HG03135 (cell line): Measurements from ENCODE around the gene GABRG3.

Experiments
- ATAC-seq: cut with Tn5 transposase; IDR thresholded peaks from one replicate; pipeline ENCODE4 v1.9.1; 2021; ENCODE audit warnings: mild to moderate bottlenecking, moderate library complexity; ENCODE audit not compliant: unreplicated experiment

Gene GABRG3

DNA sequence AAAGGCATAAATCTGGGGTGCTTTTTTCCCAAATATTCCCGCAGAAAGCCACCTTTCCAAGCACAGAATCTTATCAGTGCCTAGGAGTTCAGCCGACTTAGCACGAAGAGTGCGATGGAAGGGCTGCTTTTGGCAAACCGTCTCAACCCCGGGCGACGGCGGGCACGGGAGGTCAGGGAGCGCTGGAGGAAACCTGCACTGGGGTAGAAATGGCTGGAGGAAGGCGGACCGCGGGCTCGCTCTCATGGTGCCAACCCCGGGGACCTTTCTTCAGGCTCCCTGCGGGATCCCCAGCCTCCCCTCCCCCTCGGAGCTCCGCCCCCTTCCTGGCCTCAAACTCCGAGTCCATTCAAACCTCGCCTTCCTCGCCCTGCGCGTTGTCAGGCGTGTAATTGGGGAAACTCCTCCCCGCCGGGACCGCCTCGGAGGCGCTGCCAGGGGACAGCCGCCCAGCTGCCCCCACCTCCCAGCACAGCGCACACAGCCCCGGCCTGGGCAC lies at the start of gene GABRG3:
TSS of gene GABRG3 (plus strand) at position 470 of the 499 bp plus-strand sequence.
- ATAC-seq = no peak

DNA sequence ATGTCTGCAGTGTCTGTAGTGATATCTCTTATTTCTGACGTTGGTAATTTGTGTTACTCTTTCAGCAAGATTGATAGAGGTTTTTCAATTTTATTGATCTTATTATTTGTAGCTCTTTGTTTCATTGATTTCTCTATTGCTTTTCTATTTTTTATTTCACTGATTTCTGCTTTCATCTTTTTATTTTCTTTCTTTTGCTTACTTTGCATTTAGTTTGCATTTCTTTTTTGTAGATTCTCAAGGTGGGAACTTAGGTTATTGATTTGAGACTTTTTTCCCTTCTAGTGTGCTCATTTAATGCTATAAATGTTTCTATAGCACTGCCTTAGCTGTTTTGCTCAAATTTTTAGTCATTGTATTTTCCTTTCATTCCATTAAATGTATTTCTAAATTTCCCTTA lies 49.5 kb upstream of the GABRG3 start:
- ATAC-seq = no peak

DNA sequence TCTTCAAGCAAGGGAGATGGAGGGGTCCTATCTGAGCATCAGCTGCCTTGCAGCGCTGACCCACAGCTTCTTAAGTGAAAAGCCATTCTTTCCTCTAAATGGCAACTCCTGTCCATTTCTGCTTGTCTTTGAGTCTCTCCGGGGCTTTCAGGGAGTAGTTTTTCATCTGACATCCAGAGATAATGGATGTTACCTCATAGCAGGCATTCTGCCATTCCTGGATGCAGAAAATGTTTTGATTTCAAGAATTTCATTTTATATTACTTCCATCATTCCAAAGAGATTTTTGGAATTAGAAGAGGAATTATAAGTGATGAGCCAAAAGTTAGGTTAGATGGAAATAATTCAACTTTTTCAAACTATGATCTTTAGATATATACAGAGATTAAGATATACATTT lies 44.9 kb upstream of the GABRG3 start:
- ATAC-seq = no peak

DNA sequence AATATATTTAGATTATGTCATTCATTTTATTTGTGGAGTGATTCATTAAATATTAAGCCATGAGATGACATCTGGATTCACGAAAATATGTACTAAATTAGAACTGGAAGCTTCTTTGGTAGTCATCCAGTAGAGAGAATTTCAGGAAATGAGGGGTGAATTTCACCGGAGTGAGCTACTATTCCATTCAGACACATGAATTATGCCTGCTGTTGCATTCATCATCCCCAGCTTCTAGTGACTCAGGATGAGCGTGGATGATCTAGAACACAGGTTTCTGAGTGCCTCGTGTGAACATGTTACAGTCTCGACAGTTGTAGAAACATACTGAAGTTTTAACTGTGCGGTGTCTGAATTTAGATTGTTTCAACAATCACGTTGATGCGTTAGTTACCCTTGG lies 42.9 kb upstream of the GABRG3 start:
- ATAC-seq = no peak

DNA sequence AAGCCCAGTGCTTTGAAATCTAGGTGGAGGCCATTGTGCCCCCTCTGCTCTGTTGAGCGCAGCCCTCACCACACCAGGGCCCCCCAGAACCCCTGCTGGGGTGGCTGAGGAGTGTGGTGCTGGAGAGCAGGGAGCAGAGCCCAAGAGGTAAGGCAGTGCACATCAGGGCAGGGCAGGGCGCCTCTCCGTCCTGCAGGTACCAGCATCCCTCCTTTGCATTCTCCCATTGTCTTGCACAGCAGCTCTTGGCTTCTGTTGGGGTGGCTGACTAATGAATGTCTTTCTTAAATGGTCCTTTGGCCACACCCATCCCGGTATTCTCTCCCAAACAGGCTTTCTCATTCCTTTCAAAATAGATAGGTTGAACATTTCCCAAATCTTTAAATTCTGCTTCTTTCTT lies 41.4 kb upstream of the GABRG3 start:
- no peak for ATAC-seq

DNA sequence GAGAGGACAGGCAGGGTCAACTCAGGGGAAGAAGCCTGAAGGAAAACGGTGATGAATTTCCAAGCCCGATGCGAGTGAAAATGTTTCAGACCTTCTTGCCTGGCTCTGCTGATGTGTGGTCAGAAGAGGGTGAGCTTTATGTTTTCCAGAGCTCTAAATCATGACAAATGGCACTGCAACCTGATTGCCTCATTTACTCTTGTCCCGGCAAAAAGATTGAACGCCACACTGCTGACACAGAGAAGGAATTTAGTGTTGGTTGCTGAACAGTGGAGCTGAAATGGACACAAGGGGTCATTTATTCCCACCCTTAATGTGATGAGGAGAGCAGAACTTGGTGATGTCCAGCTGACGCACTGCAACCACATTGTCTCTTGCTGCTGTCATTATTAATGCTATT lies 36.1 kb upstream of the GABRG3 start:
- ATAC-seq = no peak

DNA sequence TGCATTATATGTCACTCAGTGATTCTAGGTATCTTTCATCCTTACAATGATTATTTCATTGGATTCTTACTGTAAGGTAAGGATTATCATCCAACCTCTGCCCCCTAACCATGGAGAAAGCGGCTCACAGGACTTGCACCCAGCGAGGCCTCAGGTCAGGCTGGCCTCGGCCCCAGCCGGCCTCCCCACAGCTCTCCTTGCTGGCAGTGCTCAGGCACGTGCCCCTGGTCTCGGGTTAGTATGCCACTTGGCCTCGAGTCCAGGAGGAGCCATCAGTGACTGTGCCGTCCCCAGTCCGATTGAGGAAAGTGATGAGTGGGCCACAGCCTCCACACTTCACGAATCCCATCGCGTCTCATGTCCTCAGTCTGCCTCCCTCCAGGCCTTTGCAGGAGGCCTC lies 35.7 kb upstream of the GABRG3 start:
- no peak for ATAC-seq

DNA sequence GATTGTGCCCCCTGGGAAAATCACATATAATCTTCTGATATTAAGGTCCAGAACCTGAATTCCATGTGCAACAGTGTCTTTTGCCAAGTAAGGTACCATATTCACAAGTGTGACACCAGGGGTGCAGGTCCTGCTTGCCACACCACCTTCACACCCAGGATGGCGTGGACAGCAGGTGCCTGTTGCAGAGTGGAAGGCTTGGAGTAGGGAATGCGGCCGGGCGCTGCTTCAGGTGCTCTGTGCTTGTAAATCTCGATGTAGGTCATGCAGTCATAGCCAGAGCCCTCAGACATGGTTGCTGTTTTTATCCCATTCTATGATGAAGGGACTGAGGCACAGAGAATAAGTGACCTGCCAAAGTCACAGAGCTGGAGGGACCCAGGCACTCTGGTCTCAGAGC lies 34.5 kb upstream of the GABRG3 start:
- no peak for ATAC-seq

DNA sequence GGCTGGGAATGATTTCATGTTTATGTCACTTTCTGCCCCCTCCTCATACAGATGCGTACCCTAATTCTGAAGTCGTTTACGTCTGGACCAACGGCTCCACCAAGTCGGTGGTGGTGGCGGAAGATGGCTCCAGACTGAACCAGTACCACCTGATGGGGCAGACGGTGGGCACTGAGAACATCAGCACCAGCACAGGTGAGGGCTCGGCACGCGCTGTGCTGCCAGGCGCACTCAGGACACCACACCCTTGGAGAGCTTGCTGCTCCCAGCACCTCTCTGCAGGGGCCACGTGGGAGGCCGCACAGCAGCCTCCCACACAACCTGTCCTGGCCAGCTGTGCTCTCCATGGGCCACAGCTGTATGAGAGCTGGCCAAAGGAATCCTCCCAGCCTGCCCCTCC lies 33.8 kb upstream of the GABRG3 start:
- no peak for ATAC-seq

DNA sequence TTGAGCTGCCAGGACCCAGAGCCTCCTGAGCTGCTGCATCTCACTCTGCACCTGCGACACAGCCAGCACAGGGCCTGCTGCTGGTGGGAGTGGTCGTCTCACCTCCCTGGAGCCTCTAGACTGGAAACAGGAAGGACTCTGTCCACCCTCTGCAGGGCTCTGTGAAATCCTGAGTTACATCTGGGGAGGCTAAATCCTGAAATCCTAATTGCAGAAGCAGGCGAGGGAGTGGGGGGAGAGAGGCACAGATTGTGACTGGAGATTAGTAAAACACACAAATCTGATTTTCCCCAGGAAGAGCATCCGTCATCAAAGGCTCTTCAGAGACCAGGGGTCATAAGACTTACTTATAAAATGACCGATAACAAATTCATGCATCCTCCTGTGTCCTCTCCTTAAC lies 31.6 kb upstream of the GABRG3 start:
- ATAC-seq = no peak

DNA sequence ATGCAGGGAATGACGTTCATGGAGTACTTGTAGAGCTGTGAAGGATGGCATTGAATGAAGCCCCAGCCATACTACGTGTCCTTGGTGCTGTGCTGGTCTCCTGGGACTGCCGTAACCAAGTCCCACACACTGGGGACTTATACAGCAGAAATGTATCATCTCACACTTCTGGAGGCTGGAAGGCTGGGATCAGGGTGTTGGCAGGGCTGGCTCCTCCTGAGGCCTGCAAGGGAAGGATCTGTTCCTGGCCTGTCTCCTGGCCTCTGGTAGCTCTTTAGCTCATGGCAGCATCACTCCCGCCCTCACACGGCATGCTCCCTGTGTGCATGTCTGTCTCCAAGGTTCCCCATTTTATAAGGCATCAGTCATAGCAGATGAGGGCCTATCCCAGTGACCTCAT lies 29.5 kb upstream of the GABRG3 start:
- ATAC-seq = no peak

DNA sequence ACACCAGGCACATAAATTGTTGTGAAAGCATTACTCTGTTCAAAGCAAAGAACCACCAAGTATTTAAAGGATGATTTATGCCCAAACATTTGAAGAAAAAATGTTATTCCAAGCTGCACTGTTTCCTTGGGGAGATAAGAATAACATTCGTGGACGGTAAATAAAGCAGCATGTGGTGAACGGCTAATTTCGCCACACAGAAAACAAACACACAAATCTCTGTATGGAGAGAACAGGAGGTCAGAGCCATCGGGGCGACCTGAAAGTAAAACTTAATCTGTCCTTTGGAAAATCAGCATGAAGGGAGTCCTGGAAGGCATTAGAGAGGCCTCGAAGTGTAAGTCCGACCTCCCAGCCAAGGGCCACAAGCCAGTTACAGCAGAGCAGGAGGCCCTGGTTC lies 27.1 kb upstream of the GABRG3 start:
- ATAC-seq = no peak

DNA sequence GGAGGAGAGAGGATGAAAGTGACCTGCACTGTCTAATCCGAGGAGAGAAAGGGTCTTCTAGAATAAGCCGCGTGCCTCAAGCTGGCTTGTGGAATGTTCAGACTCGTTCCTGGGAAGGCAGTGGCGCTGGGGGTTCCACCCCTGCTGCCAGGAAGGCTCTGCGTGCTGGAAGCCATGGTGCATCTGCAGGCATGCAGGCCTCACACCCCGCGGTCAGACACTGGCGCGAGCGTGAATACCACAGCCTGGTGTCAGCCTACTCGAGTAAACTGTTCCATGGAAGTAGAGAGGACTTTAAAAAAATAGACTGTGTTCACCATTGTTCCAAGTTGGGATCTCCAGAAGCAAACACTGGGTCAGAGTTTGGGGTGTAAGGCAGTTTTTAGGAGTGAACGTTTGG lies 25.9 kb upstream of the GABRG3 start:
- no peak for ATAC-seq

DNA sequence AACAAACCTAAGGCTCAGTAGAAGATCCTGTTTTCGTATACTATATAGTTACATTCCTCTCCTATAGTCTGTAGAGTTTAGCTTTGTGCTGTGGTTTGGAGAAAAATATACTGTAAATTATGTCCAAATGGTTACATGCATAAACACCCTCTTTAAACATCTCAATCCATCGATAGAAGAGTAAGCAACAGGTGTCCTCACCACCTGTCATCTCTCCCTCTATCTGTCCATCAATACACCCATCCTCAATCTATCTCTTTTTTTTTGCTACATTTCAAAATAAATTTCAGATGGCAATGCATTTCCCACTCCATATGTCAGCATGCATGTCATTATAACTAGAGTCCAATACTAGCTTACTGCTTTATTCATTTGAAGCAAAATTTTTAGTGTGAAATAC lies 21.0 kb upstream of the GABRG3 start:
- ATAC-seq = no peak

DNA sequence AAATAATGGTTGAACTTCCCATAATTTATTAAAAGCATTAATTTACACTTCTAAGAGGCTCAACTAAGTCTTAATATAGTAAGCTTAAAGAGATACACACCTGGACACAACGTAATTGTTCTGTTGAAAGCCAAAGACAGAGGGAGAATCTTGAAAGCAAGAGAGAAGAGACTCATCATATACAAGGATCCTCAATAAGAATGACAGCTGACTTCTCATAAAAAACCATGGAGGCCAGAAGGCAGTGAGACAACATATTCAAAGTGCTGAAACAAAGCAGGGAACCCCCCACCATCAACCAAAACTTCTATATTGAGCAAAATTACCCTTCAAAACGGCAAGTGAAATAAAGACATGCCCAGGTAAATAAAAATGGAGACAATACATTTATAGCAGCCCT lies 16.6 kb upstream of the GABRG3 start:
- no peak for ATAC-seq

DNA sequence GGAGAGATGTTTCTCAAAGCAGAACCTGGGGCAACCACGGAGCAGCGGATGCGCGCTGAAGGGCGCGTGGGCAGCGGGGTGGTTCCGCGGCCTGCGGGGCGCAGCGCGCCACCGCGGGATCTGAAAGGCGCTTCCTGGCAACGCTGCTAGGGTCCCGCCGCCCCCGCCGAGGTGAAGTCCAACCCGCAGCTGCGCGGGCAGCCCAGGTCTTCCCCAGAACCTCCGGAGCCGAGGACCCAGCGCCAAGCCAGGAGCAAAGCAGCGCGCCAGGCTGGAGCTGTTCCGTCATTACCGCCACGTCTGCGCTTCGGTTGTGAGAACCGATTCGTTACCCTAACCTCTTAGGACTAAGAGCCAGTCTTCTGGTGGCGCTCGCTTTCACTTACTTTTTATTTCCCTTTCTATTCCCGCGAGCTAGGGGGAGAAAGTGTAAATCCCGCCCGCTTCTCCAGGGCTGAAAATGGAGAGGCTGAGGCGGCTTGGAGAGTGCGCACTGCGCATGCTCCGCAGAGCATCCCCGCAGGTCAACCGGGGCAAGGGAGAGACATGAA lies 3.2 kb upstream of the GABRG3 start:
- ATAC-seq = no peak

DNA sequence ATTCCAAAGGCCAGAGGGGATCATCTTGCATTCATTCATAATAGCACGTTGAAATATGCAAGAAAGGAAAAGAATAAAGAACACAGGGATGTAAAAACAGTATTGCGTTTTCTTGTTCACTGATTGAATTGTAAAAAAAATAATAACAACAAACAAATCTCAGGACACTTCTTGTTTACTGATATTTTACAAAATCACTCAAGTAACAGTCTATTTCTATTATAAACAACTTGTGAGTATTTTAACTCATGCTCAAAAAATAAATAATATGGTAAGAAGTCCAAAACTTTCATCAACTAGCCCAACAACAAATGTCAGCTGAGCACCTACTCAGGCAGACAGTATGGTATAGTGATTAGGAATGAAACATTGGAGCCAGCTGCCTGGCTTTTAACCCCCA lies 2.2 kb upstream of the GABRG3 start:
- no peak for ATAC-seq

DNA sequence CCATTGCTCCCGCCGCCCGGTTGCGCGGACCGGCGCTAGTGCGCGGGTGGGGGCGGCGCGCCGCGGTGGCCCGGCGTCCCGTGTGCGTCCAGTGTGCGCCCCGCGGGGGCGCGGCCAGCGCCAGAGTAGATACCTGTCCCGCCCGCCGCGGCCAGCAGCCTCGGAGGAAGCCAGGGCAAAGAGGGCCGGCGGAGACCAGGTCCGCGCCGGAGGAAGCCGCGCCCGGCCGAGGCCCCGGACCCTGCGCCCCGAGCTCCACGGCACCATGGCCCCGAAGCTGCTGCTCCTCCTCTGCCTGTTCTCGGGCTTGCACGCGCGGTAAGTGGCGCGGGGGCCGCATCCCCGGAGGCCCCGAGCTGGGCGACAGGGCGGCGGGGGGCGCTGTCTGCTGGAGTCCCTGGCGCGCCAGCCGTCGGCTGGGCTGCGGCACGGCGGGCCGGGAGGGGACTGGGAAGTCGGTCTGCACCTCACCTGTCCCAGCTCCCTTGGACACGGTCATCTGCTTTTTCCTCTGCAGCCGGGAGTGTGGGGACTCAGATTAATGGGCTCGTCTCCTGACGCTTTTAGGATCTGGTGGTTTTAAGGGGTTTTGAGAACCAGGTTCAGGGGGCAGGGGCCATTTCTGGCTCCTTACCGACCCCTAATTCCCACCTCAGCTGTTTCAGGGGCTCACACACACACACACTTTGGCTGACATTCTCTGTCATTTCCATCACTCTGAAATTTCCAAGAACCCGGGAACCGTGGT lies 464 bp downstream of the GABRG3 start:
- ATAC-seq = no peak

DNA sequence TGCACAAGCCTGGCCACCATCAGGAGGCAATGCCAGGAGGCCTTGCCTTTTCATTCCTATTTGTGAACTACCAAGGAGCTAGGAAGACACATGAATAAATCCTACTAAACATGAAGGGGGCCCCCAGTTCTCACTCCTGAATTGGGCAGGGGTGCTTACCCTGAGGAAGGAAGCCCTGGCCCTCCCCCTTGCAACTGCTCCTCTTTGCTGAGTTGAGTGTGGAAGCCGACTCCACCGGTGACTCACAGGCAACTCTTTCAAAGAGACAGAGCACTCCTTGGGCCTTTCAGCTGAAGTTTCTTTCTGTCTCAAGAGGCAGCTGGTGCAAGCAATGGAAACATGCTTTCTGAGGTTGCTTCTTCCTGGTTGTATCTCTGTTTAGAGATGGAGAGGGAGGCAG lies 1.7 kb downstream of the GABRG3 start:
- no peak for ATAC-seq

DNA sequence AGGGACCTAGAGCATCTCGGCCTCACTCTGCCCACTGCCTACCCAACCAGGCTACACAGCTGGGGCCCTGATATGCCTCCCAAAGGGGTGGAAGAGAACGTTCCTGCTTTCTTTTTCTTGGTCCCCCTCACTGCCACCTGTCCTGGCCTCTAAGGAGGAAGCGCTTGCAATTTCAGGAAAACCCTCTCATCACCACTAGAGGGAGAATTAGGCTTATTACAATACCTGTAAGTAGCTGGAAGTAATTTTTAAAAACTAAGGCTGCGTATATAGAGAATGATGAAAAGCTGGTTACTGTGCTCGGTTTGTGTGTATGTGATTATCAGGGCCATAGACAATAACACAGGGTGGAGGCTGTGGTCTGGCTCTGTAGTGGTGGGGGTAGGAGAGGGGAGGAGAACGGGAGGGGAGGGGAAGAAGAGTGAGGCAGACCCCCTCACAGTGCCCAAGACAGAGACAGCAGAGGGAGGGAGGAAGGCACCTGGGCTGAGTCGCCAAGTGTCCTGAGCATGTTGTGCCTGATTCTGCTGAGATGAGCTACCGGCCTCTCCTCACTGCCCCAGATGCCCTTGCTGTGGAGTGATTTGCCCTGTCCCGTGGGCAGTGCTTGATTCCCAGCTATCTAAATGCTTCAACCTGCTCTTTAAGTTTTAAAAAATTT lies 3.3 kb downstream of the GABRG3 start:
- ATAC-seq = no peak

DNA sequence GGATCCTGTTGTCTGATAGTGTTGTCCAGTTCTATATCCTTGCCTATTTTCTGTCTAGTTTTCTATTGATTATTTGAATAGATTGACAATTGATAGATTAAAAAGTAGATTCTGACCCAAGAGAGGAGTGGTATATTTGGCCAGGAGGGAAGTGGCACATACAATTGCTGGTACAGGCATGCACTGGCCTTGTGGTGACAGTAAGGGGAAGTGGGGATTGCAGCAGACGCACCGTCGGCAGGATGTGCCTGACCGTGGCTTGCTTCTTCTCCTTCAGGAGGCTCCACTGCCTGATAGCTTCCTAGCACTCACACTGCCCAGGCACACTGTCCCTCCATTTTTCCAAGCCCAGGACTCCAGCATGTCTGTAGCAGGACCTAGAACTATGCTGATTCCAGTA lies 10.5 kb downstream of the GABRG3 start:
- ATAC-seq = no peak

DNA sequence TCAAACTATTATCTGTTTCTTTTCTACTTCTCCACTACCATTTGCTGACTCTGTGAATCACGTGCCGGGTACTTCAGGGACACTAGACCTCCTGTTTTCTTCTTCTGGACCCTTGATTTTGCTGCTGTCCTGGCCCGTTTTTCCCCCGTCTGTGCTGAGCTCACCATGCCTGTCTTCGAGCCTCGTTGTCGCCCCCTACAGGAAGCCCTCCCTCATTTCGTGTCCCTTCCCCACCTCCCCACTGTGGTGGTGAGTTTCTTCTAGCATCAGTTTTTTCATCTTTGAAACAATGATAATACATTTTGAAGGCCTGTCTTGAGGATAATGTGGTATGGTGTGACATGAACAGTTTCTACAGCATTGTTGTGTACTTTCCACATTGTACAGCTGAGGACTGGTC lies 12.8 kb downstream of the GABRG3 start:
- ATAC-seq = no peak
